Measurements from ENCODE around the gene RNU6-9.

RNU6-9 gene

GRCh38 chr19:924553-925086 is 31.3 kb downstream of the RNU6-9 start:
- no peak for TF ChIP-seq CTCF (IDR thresholded peaks at IDR 0.05; ENCODE audit: low read depth, low read length, missing control alignments)
- Histone ChIP-seq H3K4me3 (ENCODE audit: low read depth, low read length) (peak overlapping the region; percentile 82), H3K27ac (no peak overlapping the region), H3K36me3 (replicated peaks) (peaks cover 1% of the 10 kb centered on the region), H3K27me3 (replicated peaks) (peaks cover 7% of the 10 kb centered on the region)
- DNase-seq: no peak
- in situ Hi-C loops (cut with HindIII; ENCODE audit: low pct_ligation_motif_present, low sequenced_read_pairs): no loop called here

- DNase-seq: peak; percentile 48
- H3K36me3 ChIP-seq (replicated peaks): peaks cover 4% of the 10 kb centered on the region
- TF ChIP-seq CTCF (IDR thresholded peaks at IDR 0.05; ENCODE audit: low read depth, low read length, missing control alignments): no peak
- peaks cover 2% of the 10 kb centered on the region for H3K27me3 ChIP-seq (replicated peaks)
- H3K4me3 ChIP-seq (ENCODE audit: low read depth, low read length): peak overlapping the region; percentile 82
- in situ Hi-C loops (cut with HindIII; ENCODE audit: low pct_ligation_motif_present, low sequenced_read_pairs): no loop called here
- H3K27ac ChIP-seq: peak overlapping the region; percentile 89
Observed at GRCh38 chr19:925087-925525, 31.8 kb downstream of the RNU6-9 start.

GRCh38 chr19:925526-926322 is 32.4 kb downstream of the RNU6-9 start, which contains the start of gene ARID3A:
TSS of gene ARID3A (plus strand) at chr19:926035. CDS start at chr19:929529, 3,494 bp downstream.
- Histone ChIP-seq H3K36me3 (replicated peaks) (peaks cover 5% of the 10 kb centered on the region), H3K27ac (peak within 1 kb of the TSS; percentile 89), H3K27me3 (replicated peaks) (no peaks in the 10 kb centered on the region), H3K4me3 (ENCODE audit: low read depth, low read length) (peak within 1 kb of the TSS; percentile 82)
- TF ChIP-seq CTCF (IDR thresholded peaks at IDR 0.05; ENCODE audit: low read depth, low read length, missing control alignments): no peak
- in situ Hi-C loops (cut with HindIII; ENCODE audit: low pct_ligation_motif_present, low sequenced_read_pairs): no loop called here
- peak; percentile 61 for DNase-seq

GRCh38 chr19:926323-926588 is 33.0 kb downstream of the RNU6-9 start:
- in situ Hi-C loops (cut with HindIII; ENCODE audit: low pct_ligation_motif_present, low sequenced_read_pairs): no loop called here
- H3K36me3 ChIP-seq (replicated peaks): peaks cover 9% of the 10 kb centered on the region
- H3K27me3 ChIP-seq (replicated peaks): no peaks in the 10 kb centered on the region
- H3K27ac ChIP-seq: peak overlapping the region; percentile 21
- no peak for DNase-seq
- H3K4me3 ChIP-seq (ENCODE audit: low read depth, low read length): peak overlapping the region; percentile 82
- TF ChIP-seq CTCF (IDR thresholded peaks at IDR 0.05; ENCODE audit: low read depth, low read length, missing control alignments): no peak

GRCh38 chr19:926589-927350 is 33.5 kb downstream of the RNU6-9 start:
- no peak for TF ChIP-seq CTCF (IDR thresholded peaks at IDR 0.05; ENCODE audit: low read depth, low read length, missing control alignments)
- peak; percentile 28 for DNase-seq
- Histone ChIP-seq H3K27ac (no peak overlapping the region), H3K36me3 (replicated peaks) (peaks cover 9% of the 10 kb centered on the region), H3K27me3 (replicated peaks) (no peaks in the 10 kb centered on the region), H3K4me3 (ENCODE audit: low read depth, low read length) (peak overlapping the region; percentile 82)
- in situ Hi-C loops (cut with HindIII; ENCODE audit: low pct_ligation_motif_present, low sequenced_read_pairs): no loop called here
